HT1080 (cell line): ENCODE results near the gene HERC5. TPM values are rescaled to one million over a fixed set of nuclear protein-coding genes. Genes with fewer than 3 reads are reported as not detected.
"Not testable (repeated sequence)": the region's sequence is repeated elsewhere in the genome, so short reads cannot be mapped to it uniquely, and the experiment has no call there.

Experiments
- DNase-seq: peaks from one replicate; pipeline ENCODE4 v3.0.0-alpha.2; 2015; ENCODE audit warnings: low read depth
- total RNA-seq: library from RNA; depleted of rRNA; stranded (reverse); fragments of >200 nt; shearing (Covaris generic); gene quantifications from 2 replicates; pipeline ENCODE4 v1.2.3, GENCODE V29; 2014

Gene HERC5
- total RNA-seq, 1 experiment from 2014 or later = 0.95 TPM

- DNase-seq = no peak
These were observed 60.9 kb downstream of the HERC5 start for GRCh38 chr4:88517825-88518224.

GRCh38 chr4:88518911-88519310 lies 62.0 kb downstream of the HERC5 start:
- DNase-seq = no peak

GRCh38 chr4:88522702-88523324 lies 65.9 kb downstream of the HERC5 start:
- peak; percentile 43 for DNase-seq

GRCh38 chr4:88523325-88524129 lies 66.6 kb downstream of the HERC5 start, which contains the start of gene PYURF:
Gene PYURF, minus strand, starts transcription at chr4:88523776. Its CDS starts 76 bp downstream, at chr4:88523700.
- DNase-seq = peak; percentile 94

GRCh38 chr4:88524171-88524570 lies 67.3 kb downstream of the HERC5 start:
- DNase-seq = no peak

- DNase-seq = peak; percentile 30
These were observed 69.4 kb downstream of the HERC5 start for GRCh38 chr4:88526221-88526815.

GRCh38 chr4:88527787-88528186 lies 70.9 kb downstream of the HERC5 start:
- DNase-seq = no peak

GRCh38 chr4:88528861-88529260 lies 71.9 kb downstream of the HERC5 start:
- DNase-seq = no peak

GRCh38 chr4:88531549-88531948 lies 74.6 kb downstream of the HERC5 start:
- DNase-seq = peak; percentile 52

GRCh38 chr4:88533088-88533790 lies 76.3 kb downstream of the HERC5 start:
- DNase-seq = peak; percentile 81

GRCh38 chr4:88533937-88534750 lies 77.2 kb downstream of the HERC5 start:
- DNase-seq = peak; percentile 94

- DNase-seq = no peak
These were observed 78.3 kb downstream of the HERC5 start for GRCh38 chr4:88535090-88535755.

- no peak for DNase-seq
These were observed 80.8 kb downstream of the HERC5 start for GRCh38 chr4:88537709-88538108.

- DNase-seq = not testable (repeated sequence)
These were observed 82.6 kb downstream of the HERC5 start for GRCh38 chr4:88539322-88540068.

GRCh38 chr4:88549815-88550214 lies 92.9 kb downstream of the HERC5 start:
- DNase-seq = no peak
